GM12878 (cell line): ENCODE results near the gene PLSCR1.

Source experiments
- POLR2A ChIP-seq: IDR thresholded peaks from 2 replicates; pipeline ENCODE4 v1.6.1; 2011; ENCODE audit warnings: low read depth, mild to moderate bottlenecking, low read length
- ZZZ3 ChIP-seq: IDR thresholded peaks from 2 replicates; pipeline ENCODE4 v1.6.1; 2011; ENCODE audit warnings: low read depth; ENCODE audit not compliant: control insufficient read depth, insufficient read length
- TF ChIP-seq, protein P1 (sequence below), 3 experiments: IDR thresholded peaks in 2 of 3; conservative IDR thresholded peaks in 1 of 3; 2 replicates each; pipeline ENCODE4 v1.5.1; 2011; ENCODE audit warnings: low read depth in 3 of 3, low read length in 3 of 3, mild to moderate bottlenecking in 3 of 3, control low read depth in 2 of 3, moderate library complexity in 2 of 3, inconsistent platforms in 1 of 3, mixed read lengths in 1 of 3; ENCODE audit not compliant: control insufficient read depth in 2 of 3, insufficient read depth in 1 of 3; ENCODE audit errors: extremely low read depth in 1 of 3

GRCh38 chr3:146472611-146473010 lies 71.8 kb downstream of the PLSCR1 start:
- TF ChIP-seq, protein P1, sequence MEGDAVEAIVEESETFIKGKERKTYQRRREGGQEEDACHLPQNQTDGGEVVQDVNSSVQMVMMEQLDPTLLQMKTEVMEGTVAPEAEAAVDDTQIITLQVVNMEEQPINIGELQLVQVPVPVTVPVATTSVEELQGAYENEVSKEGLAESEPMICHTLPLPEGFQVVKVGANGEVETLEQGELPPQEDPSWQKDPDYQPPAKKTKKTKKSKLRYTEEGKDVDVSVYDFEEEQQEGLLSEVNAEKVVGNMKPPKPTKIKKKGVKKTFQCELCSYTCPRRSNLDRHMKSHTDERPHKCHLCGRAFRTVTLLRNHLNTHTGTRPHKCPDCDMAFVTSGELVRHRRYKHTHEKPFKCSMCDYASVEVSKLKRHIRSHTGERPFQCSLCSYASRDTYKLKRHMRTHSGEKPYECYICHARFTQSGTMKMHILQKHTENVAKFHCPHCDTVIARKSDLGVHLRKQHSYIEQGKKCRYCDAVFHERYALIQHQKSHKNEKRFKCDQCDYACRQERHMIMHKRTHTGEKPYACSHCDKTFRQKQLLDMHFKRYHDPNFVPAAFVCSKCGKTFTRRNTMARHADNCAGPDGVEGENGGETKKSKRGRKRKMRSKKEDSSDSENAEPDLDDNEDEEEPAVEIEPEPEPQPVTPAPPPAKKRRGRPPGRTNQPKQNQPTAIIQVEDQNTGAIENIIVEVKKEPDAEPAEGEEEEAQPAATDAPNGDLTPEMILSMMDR (IDR thresholded peaks at IDR 0.05 in 2 of 3, conservative IDR thresholded peaks at IDR 0.05 in 1 of 3; ENCODE audit: control insufficient read depth in 2 of 3, extremely low read depth in 1 of 3, insufficient read depth in 1 of 3, low read depth in 3 of 3, low read length in 3 of 3) = no peak
- TF ChIP-seq POLR2A (no peak), ZZZ3 (no peak)
